Thyroid gland (tissue), 4 donors: ENCODE results near the gene ITGA11. TPM values are rescaled to one million over a fixed set of nuclear protein-coding genes. Genes with fewer than 3 reads are reported as not detected.

Experiments used
- DNase-seq, 2 donors: peaks; one replicate each; pipeline ENCODE4 v3.0.0-alpha.2; 2019
- H3K27ac ChIP-seq, 3 donors: fragments of 200-600 bp; sonication (generic); 1 replicate in 2 of 3; 2 replicates in 1 of 3; pipeline ENCODE4 v1.5.1; 2016 to 2019; ENCODE audit warnings: mild to moderate bottlenecking in 1 of 3, moderate library complexity in 1 of 3
- H3K27me3 ChIP-seq: fragments of 200-600 bp; sonication (generic); one replicate; pipeline ENCODE4 v1.5.1; 2019
- H3K36me3 ChIP-seq, 2 donors: fragments of 200-600 bp; sonication (generic); one replicate each; pipeline ENCODE4 v1.5.1; 2016 to 2019
- H3K4me1 ChIP-seq, 2 donors: fragments of 200-600 bp; sonication (generic); one replicate each; pipeline ENCODE4 v1.5.1; 2017 to 2019
- H3K4me3 ChIP-seq, 3 donors: fragments of 200-600 bp; sonication (generic); replicated peaks in 1 of 3; 1 replicate in 2 of 3; 2 replicates in 1 of 3; pipeline ENCODE4 v1.5.1; 2016; ENCODE audit warnings: mild to moderate bottlenecking in 1 of 3
- H3K9me3 ChIP-seq: fragments of 200-600 bp; sonication (generic); one replicate; pipeline ENCODE4 v1.5.1; 2017
- POLR2A ChIP-seq, 2 donors: fragments of 450-650 bp; IDR thresholded peaks; one replicate each; pipeline ENCODE4 v1.6.1; 2017; ENCODE audit warnings: antibody characterized with exemption in 2 of 2, mild to moderate bottlenecking in 2 of 2, moderate library complexity in 1 of 2
- WGBS, 2 donors: methylation state at CpG; one replicate each; pipeline ENCODE4 v1.1.5; 2017; 5-methylcytosine and 5-hydroxymethylcytosine counted together
- intact Hi-C: fragments of 100-400 bp; cut with DNase I; formaldehyde crosslinking; loops from one replicate; pipeline ENCODE4 v1.15.1; 2023
- total RNA-seq, 4 donors: library from RNA; depleted of rRNA; stranded (reverse); fragments of >200 nt; gene quantifications; one replicate each; pipeline ENCODE4 v1.2.3, GENCODE V29; 2016
- TF ChIP-seq, protein P1 (sequence below), 6 experiments: fragments of 200-600 bp in 3 of 6; fragments of 450-650 bp in 3 of 6; sonication (generic) in 3 of 6; IDR thresholded peaks; one replicate each; pipeline ENCODE4 v1.5.1; 2016 to 2019; ENCODE audit warnings: antibody characterized with exemption in 6 of 6, mild to moderate bottlenecking in 2 of 6, inconsistent platforms in 1 of 6, moderate library complexity in 1 of 6

Gene ITGA11
- total RNA-seq, 4 donors from 2014 or later: 3.0 to 6.1 (median 4.3) TPM

DNA sequence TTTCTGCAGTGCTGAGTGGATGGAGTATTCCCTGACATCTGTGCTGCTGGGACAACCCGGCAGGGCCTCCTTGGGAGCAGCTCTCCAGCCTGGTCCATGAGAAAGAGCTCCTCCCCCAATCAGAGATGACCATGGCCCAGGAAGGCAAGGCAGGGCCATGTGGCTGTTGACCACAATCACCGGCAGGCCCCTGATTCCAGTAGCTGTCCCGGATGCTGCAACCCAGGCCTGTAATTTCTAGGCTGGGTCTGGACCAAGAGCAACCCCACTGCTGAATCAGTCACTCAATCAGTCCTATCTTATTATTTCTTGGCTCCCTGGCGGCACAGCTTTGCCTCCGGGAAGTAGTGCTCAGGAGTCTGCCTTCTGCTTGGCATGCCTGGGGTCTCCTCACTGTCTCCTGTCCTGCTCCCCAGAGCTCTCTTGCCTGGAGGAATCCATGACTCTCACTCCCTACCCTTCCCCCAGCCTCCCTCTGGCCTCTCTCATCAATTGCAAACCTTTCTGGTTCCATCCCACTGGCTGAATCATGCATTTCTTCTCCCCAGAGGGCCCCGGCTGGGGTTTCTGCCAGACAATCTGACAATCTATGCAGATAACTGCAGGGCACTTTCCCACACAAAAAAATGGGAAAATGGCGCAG is 32.6 kb upstream of the ITGA11 start:
- Histone ChIP-seq H3K36me3 (no peaks in the 10 kb centered on the region), H3K27ac (no peak overlapping the region), H3K4me1 (peaks cover 1 to 3% of the 10 kb centered on the region in 2 donors), H3K9me3 (no peaks in the 10 kb centered on the region), H3K4me3 (no peak overlapping the region), H3K27me3 (no peaks in the 10 kb centered on the region)
- WGBS, 2 donors: 60 to 69% methylated on average over 5 to 7 of the region's 7 CpGs
- no peak for DNase-seq
- intact Hi-C loops: no loop called here
- TF ChIP-seq POLR2A (IDR thresholded peaks at IDR 0.05): no peak
- TF ChIP-seq, protein P1, sequence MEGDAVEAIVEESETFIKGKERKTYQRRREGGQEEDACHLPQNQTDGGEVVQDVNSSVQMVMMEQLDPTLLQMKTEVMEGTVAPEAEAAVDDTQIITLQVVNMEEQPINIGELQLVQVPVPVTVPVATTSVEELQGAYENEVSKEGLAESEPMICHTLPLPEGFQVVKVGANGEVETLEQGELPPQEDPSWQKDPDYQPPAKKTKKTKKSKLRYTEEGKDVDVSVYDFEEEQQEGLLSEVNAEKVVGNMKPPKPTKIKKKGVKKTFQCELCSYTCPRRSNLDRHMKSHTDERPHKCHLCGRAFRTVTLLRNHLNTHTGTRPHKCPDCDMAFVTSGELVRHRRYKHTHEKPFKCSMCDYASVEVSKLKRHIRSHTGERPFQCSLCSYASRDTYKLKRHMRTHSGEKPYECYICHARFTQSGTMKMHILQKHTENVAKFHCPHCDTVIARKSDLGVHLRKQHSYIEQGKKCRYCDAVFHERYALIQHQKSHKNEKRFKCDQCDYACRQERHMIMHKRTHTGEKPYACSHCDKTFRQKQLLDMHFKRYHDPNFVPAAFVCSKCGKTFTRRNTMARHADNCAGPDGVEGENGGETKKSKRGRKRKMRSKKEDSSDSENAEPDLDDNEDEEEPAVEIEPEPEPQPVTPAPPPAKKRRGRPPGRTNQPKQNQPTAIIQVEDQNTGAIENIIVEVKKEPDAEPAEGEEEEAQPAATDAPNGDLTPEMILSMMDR (IDR thresholded peaks at IDR 0.05): no peak

DNA sequence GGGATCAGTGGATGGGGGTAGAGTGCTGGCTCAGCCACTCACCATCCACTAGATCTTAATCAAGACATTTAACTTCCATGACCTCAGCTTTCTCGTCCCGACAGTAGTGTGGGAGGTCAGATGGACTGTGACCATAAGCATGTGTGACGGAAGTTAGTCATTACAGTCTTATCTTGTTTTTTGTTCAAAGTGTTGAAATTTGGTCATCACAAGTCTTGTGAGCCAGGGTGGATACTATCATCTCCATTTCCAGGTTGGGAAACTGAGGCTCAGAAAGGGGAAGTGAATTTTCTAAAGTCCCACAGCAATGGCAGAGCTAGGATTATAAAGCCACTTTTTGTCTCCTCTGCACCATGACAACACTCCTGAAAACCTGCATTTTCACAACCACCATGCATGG is 32.0 kb upstream of the ITGA11 start:
- H3K27ac ChIP-seq: no peak overlapping the region
- WGBS, 2 donors: 83 to 89% methylated on average over 3 of the region's 3 CpGs

GRCh38 chr15:68463444-68463843 is 31.5 kb upstream of the ITGA11 start:
- no peaks in the 10 kb centered on the region for H3K36me3 ChIP-seq
- H3K4me3 ChIP-seq: no peak overlapping the region
- no peaks in the 10 kb centered on the region for H3K9me3 ChIP-seq
- no peak overlapping the region for H3K27ac ChIP-seq
- H3K27me3 ChIP-seq: no peaks in the 10 kb centered on the region
- no peak for DNase-seq
- intact Hi-C loops: no loop called here
- no peaks in the 10 kb centered on the region for H3K4me1 ChIP-seq
- TF ChIP-seq POLR2A (IDR thresholded peaks at IDR 0.05): no peak
- TF ChIP-seq, protein P1 (IDR thresholded peaks at IDR 0.05): no peak
- WGBS, 2 donors: 73 to 92% methylated on average over 5 of the region's 5 CpGs

More for the DNA sequence above, 32.0 kb upstream of the ITGA11 start:
- DNase-seq: no peak
- Histone ChIP-seq H3K4me1 (no peaks in the 10 kb centered on the region), H3K36me3 (no peaks in the 10 kb centered on the region), H3K27me3 (no peaks in the 10 kb centered on the region), H3K9me3 (no peaks in the 10 kb centered on the region), H3K4me3 (no peak overlapping the region)
- intact Hi-C loops: no loop called here
- TF ChIP-seq POLR2A (IDR thresholded peaks at IDR 0.05): no peak
- TF ChIP-seq, protein P1 (IDR thresholded peaks at IDR 0.05): no peak

DNA sequence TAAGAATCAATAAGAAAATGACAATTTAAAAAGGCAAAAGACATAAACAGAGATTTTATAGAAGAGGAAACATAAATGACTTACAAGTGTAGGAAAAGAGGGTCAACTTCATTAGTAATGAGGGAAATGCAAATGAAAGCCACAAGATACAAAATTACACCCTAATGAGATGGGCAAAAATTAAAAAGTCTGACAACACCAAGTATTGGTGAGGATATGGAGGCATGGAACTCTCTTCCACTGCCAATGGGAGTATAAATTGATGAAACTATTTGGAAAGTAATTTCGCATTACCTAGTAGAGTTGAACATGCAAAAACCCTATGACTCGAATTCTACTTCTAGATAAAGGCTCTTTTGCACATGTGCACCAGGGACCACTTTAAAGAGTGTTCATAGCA is 28.2 kb upstream of the ITGA11 start:
- TF ChIP-seq, protein P1 (IDR thresholded peaks at IDR 0.05): no peak
- no peak for TF ChIP-seq POLR2A (IDR thresholded peaks at IDR 0.05)
- no peak overlapping the region for H3K4me3 ChIP-seq
- H3K4me1 ChIP-seq: no peaks in the 10 kb centered on the region
- WGBS, 2 donors: 77 to 88% methylated on average over 1 to 2 of the region's 2 CpGs
- no peaks in the 10 kb centered on the region for H3K9me3 ChIP-seq
- intact Hi-C loops: no loop called here
- H3K36me3 ChIP-seq: no peaks in the 10 kb centered on the region
- DNase-seq: no peak
- H3K27ac ChIP-seq: no peak overlapping the region
- H3K27me3 ChIP-seq: no peaks in the 10 kb centered on the region

DNA sequence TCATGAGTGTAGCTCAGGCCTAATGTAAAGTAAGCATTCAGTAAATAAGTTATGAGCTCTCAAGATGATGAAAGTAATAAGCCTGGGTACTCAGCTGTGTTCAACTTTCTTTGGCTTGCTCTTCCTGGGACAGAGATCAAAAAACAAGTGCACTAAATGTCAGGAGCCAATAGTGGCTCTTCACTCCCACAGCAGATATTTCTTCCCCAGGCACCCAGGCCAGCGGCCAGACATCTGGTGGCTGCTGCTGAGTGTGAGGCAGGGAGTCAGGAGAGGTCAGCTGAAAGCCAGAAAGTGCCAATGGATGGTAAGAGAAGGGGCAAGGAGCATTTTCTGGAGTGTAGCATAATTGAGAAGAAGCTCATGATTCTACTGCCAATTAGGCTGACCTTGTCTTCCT is 18.2 kb upstream of the ITGA11 start:
- no peak for TF ChIP-seq POLR2A (IDR thresholded peaks at IDR 0.05)
- TF ChIP-seq, protein P1 (IDR thresholded peaks at IDR 0.05): no peak
- no peaks in the 10 kb centered on the region for H3K9me3 ChIP-seq
- H3K4me3 ChIP-seq: no peak overlapping the region
- no peaks in the 10 kb centered on the region for H3K27me3 ChIP-seq
- H3K27ac ChIP-seq: no peak overlapping the region
- intact Hi-C loops: no loop called here
- no peaks in the 10 kb centered on the region for H3K36me3 ChIP-seq
- H3K4me1 ChIP-seq: no peaks in the 10 kb centered on the region
- no peak for DNase-seq
- 79 to 82% methylated on average over 1 of the region's 1 CpG for WGBS, 2 donors
